ENCODE data around the gene IGSF8.
A peak's percentile ranks its signal among the peaks of the same experiment; 100 is the strongest.

The IGSF8 gene

DNA sequence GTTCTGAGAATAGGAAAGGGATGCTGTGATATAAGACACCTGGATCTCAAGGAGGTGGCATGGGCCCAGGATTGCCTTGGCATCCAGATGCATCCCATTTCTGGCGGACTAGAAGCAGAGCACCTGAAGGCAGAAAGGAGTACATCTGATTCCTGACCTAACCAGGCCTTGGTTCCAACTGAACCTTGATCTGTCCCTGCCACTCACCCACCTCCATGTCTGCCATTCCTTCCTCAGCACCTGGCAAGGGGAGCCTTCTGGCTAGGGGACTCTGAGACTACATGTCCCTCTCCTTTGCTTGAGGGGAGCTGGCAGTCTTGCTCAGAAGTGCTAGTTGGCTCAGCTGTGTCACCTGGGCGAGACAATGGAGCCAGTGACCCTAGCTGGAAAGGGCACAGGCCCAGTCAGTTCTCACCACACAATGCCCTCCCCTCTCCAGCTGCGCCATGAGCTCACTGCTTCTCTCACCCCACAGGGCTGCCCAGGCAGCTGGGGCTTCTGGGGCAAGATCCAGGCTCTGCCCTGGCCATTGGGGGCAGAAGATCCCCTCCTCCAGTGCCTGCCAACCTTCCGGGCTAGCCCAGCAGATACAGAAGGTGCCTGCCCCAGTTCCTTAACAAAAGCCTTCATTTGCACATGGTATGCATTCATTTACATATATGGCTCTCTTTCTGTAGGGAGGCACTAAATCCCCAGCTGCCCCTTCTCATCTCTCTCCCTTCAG, 2.9 kb downstream of the IGSF8 start:
- no peaks in the 10 kb centered on the region for H3K9me3 ChIP-seq (ENCODE audit: control insufficient read depth in 2 of 2, low read length in 2 of 2)
- H3K9ac ChIP-seq (ENCODE audit: low read length in 2 of 2): peak overlapping the region in 1 of 2 donors; percentile 29
- H3K27me3 ChIP-seq (ENCODE audit: control insufficient read depth in 1 of 2, insufficient read depth in 2 of 2, low read length in 2 of 2): no peaks in the 10 kb centered on the region
- peaks cover 33% of the 10 kb centered on the region for H3K4me1 ChIP-seq (ENCODE audit: control insufficient read depth, insufficient read depth, low read length)
- H3K4me3 ChIP-seq (ENCODE audit: low read length in 2 of 2): no peak overlapping the region
- peaks cover 20 to 35% of the 10 kb centered on the region in 2 donors for H3K36me3 ChIP-seq (ENCODE audit: control insufficient read depth in 2 of 2, insufficient read depth in 2 of 2, low read length in 2 of 2)
- no peak overlapping the region for H3K27ac ChIP-seq (ENCODE audit: low read length)

DNA sequence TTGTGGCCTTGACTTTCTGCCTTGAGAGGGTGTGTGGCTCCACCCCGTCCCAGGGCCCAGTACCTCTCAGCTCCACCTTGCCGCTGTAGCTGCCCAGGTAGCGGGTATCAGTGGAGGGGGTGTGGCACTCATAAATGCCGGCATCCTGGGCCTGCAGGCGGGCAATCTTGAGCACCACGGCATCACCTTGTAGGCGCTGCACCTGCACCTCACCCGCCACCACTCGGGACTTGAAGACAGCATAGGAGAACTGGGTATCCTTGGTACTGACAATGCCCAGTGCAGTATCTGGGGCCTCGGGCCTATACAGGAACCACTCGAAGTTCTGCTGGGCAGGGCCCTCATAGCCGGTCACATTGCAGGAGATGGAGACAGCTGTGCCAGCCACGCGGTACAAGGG, 3.6 kb downstream of the IGSF8 start:
- no peak overlapping the region for H3K4me3 ChIP-seq (ENCODE audit: low read length in 2 of 2)
- H3K27me3 ChIP-seq (ENCODE audit: control insufficient read depth in 1 of 2, insufficient read depth in 2 of 2, low read length in 2 of 2): no peaks in the 10 kb centered on the region
- H3K4me1 ChIP-seq (ENCODE audit: control insufficient read depth, insufficient read depth, low read length): peaks cover 33% of the 10 kb centered on the region
- no peak overlapping the region for H3K9ac ChIP-seq (ENCODE audit: low read length in 2 of 2)
- no peaks in the 10 kb centered on the region for H3K9me3 ChIP-seq (ENCODE audit: control insufficient read depth in 2 of 2, low read length in 2 of 2)
- H3K36me3 ChIP-seq (ENCODE audit: control insufficient read depth in 2 of 2, insufficient read depth in 2 of 2, low read length in 2 of 2): peaks cover 24 to 42% of the 10 kb centered on the region in 2 donors
- H3K27ac ChIP-seq (ENCODE audit: low read length): no peak overlapping the region

DNA sequence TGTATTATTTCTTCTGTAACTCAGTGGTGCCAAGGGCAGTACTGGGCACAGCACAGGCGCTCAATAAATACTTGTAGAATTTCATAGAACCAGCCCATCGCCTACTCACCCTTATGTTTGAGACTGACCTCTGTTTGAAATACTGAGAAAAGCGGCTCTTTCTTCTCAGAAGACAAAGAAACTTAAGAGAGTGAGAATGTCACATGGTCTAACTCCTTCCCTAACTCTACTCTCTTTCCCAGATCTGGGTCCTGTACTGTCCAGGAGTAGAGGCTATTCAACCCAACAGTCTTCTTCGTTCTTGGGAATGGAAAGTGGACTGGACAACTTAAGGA, 4.2 kb downstream of the IGSF8 start:
- no peak overlapping the region for H3K4me3 ChIP-seq (ENCODE audit: low read length in 2 of 2)
- H3K27ac ChIP-seq (ENCODE audit: low read length): no peak overlapping the region
- H3K9me3 ChIP-seq (ENCODE audit: control insufficient read depth in 2 of 2, low read length in 2 of 2): no peaks in the 10 kb centered on the region
- no peaks in the 10 kb centered on the region for H3K27me3 ChIP-seq (ENCODE audit: control insufficient read depth in 1 of 2, insufficient read depth in 2 of 2, low read length in 2 of 2)
- peaks cover 24 to 44% of the 10 kb centered on the region in 2 donors for H3K36me3 ChIP-seq (ENCODE audit: control insufficient read depth in 2 of 2, insufficient read depth in 2 of 2, low read length in 2 of 2)
- no peak overlapping the region for H3K9ac ChIP-seq (ENCODE audit: low read length in 2 of 2)
- peaks cover 32% of the 10 kb centered on the region for H3K4me1 ChIP-seq (ENCODE audit: control insufficient read depth, insufficient read depth, low read length)

DNA sequence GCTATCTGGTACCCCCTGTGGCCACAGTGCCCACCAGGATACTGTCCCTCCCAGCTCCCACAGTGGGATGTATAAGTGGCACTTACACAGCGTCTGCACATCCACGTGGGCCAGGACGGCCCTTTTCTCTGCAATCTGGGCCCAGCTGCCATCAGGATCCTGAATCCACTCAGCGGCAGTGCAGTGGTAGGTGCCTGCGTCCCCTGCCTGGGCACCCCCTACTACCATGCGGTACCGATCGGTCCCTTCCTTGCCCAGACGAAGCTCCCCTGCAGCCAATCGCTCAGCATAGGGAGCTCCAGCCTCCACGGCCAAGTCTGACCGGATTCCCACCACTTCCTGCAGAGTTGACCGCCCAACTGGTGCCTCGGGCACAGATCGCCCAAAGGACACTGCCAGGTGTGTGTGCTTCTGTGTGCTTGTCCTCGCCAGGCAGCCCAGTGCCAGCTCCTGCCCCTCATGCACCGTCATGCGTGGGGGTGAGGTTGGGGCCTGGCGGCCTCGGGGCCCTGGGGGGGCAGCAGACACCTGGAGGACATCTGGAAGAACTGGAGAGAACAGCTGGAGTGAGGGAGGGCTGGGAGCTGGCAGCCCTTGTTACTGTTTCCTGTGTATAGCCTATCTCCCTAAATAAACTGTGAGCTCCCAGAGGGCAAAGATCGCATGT, 4.7 kb downstream of the IGSF8 start:
- no peak overlapping the region for H3K9ac ChIP-seq (ENCODE audit: low read length in 2 of 2)
- H3K4me1 ChIP-seq (ENCODE audit: control insufficient read depth, insufficient read depth, low read length): peaks cover 28% of the 10 kb centered on the region
- H3K36me3 ChIP-seq (ENCODE audit: control insufficient read depth in 2 of 2, insufficient read depth in 2 of 2, low read length in 2 of 2): peaks cover 24 to 44% of the 10 kb centered on the region in 2 donors
- H3K27ac ChIP-seq (ENCODE audit: low read length): no peak overlapping the region
- H3K27me3 ChIP-seq (ENCODE audit: control insufficient read depth in 1 of 2, insufficient read depth in 2 of 2, low read length in 2 of 2): no peaks in the 10 kb centered on the region
- no peaks in the 10 kb centered on the region for H3K9me3 ChIP-seq (ENCODE audit: control insufficient read depth in 2 of 2, low read length in 2 of 2)
- H3K4me3 ChIP-seq (ENCODE audit: low read length in 2 of 2): no peak overlapping the region

DNA sequence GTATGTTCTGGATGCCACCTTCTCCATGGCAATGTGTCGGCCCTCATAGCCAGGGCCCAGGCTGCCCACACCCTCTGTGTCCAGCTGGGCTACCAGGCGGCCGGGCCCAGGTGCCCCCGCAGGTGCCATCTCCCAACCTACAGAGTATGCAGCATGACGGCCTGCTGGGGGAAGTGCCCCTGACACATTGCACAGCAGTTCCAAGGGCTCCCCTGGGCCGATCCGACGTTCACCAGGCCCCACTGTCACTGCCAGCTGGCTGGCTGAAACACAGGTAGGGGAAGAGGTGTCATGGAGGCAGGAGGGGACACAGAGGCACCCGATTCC, 5.4 kb downstream of the IGSF8 start:
- no peak overlapping the region for H3K27ac ChIP-seq (ENCODE audit: low read length)
- H3K9ac ChIP-seq (ENCODE audit: low read length in 2 of 2): peak overlapping the region in 1 of 2 donors; percentile 21
- no peaks in the 10 kb centered on the region for H3K9me3 ChIP-seq (ENCODE audit: control insufficient read depth in 2 of 2, low read length in 2 of 2)
- peaks cover 24 to 44% of the 10 kb centered on the region in 2 donors for H3K36me3 ChIP-seq (ENCODE audit: control insufficient read depth in 2 of 2, insufficient read depth in 2 of 2, low read length in 2 of 2)
- no peak overlapping the region for H3K4me3 ChIP-seq (ENCODE audit: low read length in 2 of 2)
- H3K27me3 ChIP-seq (ENCODE audit: control insufficient read depth in 1 of 2, insufficient read depth in 2 of 2, low read length in 2 of 2): no peaks in the 10 kb centered on the region
- peaks cover 28% of the 10 kb centered on the region for H3K4me1 ChIP-seq (ENCODE audit: control insufficient read depth, insufficient read depth, low read length)

DNA sequence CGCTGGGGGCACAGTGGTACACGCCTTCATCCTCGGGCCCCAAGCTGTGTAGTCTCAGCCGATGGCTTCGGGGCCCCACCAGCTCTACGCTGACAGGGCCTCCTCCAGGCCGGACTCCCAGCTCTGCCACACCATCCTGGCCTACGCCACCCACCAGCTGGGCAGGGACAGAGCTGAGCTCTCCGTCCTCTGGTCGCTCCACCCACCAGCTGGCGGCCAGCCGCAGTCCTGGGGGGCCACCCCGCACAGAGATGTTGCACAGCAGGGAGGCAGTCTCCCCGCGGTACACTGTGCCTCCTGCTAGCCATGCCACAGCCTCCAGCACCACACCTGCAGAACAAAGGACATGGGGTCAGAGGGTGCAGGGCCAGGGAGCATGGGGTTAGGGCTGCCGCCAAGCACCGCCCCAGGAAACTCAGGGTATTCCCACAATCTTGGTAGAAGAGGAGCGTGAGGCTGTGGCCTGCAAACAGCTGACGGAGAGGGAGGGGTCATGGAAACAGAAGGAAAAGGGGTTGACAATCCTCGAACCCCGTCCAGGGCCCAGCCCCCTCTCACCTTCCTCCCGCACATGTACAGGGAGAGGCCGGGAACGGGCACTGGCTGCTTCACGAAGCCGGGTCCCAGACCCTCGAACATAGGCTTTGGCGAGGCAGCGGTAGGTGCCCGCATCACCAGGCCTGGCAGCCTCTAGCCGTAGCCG, 5.9 kb downstream of the IGSF8 start:
- no peaks in the 10 kb centered on the region for H3K9me3 ChIP-seq (ENCODE audit: control insufficient read depth in 2 of 2, low read length in 2 of 2)
- no peak overlapping the region for H3K9ac ChIP-seq (ENCODE audit: low read length in 2 of 2)
- H3K36me3 ChIP-seq (ENCODE audit: control insufficient read depth in 2 of 2, insufficient read depth in 2 of 2, low read length in 2 of 2): peaks cover 24 to 44% of the 10 kb centered on the region in 2 donors
- no peak overlapping the region for H3K27ac ChIP-seq (ENCODE audit: low read length)
- no peak overlapping the region for H3K4me3 ChIP-seq (ENCODE audit: low read length in 2 of 2)
- peaks cover 23% of the 10 kb centered on the region for H3K4me1 ChIP-seq (ENCODE audit: control insufficient read depth, insufficient read depth, low read length)
- no peaks in the 10 kb centered on the region for H3K27me3 ChIP-seq (ENCODE audit: control insufficient read depth in 1 of 2, insufficient read depth in 2 of 2, low read length in 2 of 2)

DNA sequence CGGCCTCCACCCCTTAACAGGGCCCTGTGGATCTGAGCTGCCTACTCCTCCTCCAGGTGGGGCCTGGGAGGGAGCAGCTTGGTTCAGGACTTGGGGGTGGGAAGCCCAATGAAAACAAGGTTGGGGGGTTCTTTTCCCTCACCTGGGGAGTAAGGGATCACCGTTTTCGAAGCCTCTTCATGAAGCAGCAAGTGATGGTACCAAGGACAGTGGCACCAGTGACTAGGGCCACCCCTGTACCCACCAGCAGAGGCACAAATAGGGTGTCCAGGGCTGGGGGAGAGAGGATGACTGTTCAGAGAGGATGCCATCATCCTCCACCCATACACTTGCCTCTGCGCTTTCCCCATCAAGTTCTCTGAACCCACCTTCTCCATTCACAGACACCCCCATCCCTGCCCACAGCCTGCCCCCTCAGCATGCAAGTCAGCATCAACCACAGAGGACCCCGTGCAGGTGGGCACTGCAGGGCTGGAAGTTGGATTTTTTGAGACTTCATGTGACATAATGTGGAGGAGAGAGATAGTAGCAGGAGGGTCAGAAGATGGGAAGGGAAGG, 6.7 kb downstream of the IGSF8 start:
- no peaks in the 10 kb centered on the region for H3K9me3 ChIP-seq (ENCODE audit: control insufficient read depth in 2 of 2, low read length in 2 of 2)
- peaks cover 15% of the 10 kb centered on the region for H3K4me1 ChIP-seq (ENCODE audit: control insufficient read depth, insufficient read depth, low read length)
- peaks cover 24 to 44% of the 10 kb centered on the region in 2 donors for H3K36me3 ChIP-seq (ENCODE audit: control insufficient read depth in 2 of 2, insufficient read depth in 2 of 2, low read length in 2 of 2)
- H3K27me3 ChIP-seq (ENCODE audit: control insufficient read depth in 1 of 2, insufficient read depth in 2 of 2, low read length in 2 of 2): no peaks in the 10 kb centered on the region
- H3K9ac ChIP-seq (ENCODE audit: low read length in 2 of 2): no peak overlapping the region
- no peak overlapping the region for H3K4me3 ChIP-seq (ENCODE audit: low read length in 2 of 2)
- H3K27ac ChIP-seq (ENCODE audit: low read length): no peak overlapping the region

DNA sequence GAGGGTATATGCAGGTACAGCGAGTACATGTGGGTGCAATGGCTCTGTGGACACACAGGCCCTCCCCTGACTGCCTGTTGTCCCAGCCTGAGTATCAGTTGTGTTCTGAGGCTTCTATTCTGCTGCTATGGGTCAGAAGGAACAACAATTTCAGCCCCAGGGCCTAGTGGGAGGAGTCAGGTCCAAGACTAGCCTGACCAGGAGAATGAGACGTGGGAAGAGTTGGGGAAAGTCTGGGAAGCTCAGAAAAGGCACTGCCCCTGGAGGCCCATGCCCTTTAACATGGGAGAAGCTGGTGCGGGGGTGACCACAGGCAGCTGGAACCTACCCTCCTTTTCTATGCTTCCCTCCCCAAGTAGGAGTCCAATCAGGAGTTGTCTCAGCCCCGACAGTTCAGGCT, 7.7 kb downstream of the IGSF8 start:
- H3K9ac ChIP-seq (ENCODE audit: low read length in 2 of 2): no peak overlapping the region
- peaks cover 11% of the 10 kb centered on the region for H3K4me1 ChIP-seq (ENCODE audit: control insufficient read depth, insufficient read depth, low read length)
- H3K9me3 ChIP-seq (ENCODE audit: control insufficient read depth in 2 of 2, low read length in 2 of 2): no peaks in the 10 kb centered on the region
- H3K4me3 ChIP-seq (ENCODE audit: low read length in 2 of 2): no peak overlapping the region
- no peaks in the 10 kb centered on the region for H3K27me3 ChIP-seq (ENCODE audit: control insufficient read depth in 1 of 2, insufficient read depth in 2 of 2, low read length in 2 of 2)
- no peak overlapping the region for H3K27ac ChIP-seq (ENCODE audit: low read length)
- H3K36me3 ChIP-seq (ENCODE audit: control insufficient read depth in 2 of 2, insufficient read depth in 2 of 2, low read length in 2 of 2): peaks cover 24 to 44% of the 10 kb centered on the region in 2 donors

DNA sequence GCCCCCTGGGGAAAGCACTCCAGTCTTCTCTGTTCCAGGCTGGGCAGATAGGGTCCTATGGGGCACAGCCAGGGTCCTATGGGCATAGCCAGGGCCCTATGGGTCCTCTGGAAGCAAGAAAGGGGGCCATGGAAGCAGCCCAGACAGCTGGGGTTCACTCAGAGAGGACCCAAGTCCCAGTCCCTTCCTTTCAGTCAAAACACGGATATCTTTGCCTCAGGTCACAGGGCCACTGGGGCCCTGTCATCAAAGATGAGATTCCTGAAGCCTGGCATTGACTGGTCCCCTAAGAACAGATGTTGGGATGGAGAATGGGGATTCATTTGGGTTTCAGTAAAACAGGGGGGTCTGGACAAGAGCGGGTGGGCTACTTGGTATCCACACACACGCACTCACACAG, 8.5 kb downstream of the IGSF8 start:
- Histone ChIP-seq H3K9ac (ENCODE audit: low read length in 2 of 2) (no peak overlapping the region), H3K4me1 (ENCODE audit: control insufficient read depth, insufficient read depth, low read length) (peaks cover 11% of the 10 kb centered on the region), H3K27me3 (ENCODE audit: control insufficient read depth in 1 of 2, insufficient read depth in 2 of 2, low read length in 2 of 2) (no peaks in the 10 kb centered on the region), H3K9me3 (ENCODE audit: control insufficient read depth in 2 of 2, low read length in 2 of 2) (no peaks in the 10 kb centered on the region), H3K36me3 (ENCODE audit: control insufficient read depth in 2 of 2, insufficient read depth in 2 of 2, low read length in 2 of 2) (peaks cover 22 to 40% of the 10 kb centered on the region in 2 donors), H3K27ac (ENCODE audit: low read length) (no peak overlapping the region), H3K4me3 (ENCODE audit: low read length in 2 of 2) (no peak overlapping the region)

DNA sequence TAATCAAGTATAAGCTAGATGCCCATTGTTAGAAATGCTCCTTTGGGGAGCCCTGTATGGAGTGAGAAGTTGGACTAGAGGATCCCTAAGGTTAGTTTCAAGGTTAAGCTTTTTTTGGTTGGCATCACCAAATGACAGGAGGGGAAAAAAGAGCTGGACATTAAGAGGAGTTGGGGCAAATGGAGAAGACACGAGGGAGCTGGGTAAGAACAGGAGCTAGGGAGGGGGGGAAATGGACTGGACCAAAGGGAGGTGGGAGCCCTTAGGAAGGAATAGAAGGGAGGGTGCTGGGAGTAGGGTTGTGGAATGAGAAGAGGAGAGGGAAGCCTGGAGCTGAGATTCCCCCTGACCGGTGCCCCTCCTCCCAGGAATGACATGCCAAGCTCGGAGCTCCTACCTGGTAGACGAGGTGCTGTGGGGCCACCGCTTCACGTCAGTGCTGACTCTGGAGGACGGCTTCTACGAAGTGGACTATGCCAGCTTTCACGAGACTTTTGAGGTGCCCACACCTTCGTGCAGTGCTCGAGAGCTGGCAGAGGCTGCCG, 11.2 kb downstream of the IGSF8 start:
- no peak overlapping the region for H3K27ac ChIP-seq (ENCODE audit: low read length)
- peaks cover 18% of the 10 kb centered on the region for H3K4me1 ChIP-seq (ENCODE audit: control insufficient read depth, insufficient read depth, low read length)
- H3K9ac ChIP-seq (ENCODE audit: low read length in 2 of 2): no peak overlapping the region
- peaks cover 11 to 22% of the 10 kb centered on the region in 2 donors for H3K36me3 ChIP-seq (ENCODE audit: control insufficient read depth in 2 of 2, insufficient read depth in 2 of 2, low read length in 2 of 2)
- peaks cover 12 to 15% of the 10 kb centered on the region in 2 donors for H3K27me3 ChIP-seq (ENCODE audit: control insufficient read depth in 1 of 2, insufficient read depth in 2 of 2, low read length in 2 of 2)
- no peak overlapping the region for H3K4me3 ChIP-seq (ENCODE audit: low read length in 2 of 2)
- H3K9me3 ChIP-seq (ENCODE audit: control insufficient read depth in 2 of 2, low read length in 2 of 2): no peaks in the 10 kb centered on the region
